Measurements from ENCODE around the gene FN3KRP.
"Not testable (repeated sequence)": the region's sequence is repeated elsewhere in the genome, so short reads cannot be mapped to it uniquely, and the experiment has no call there.

Gene FN3KRP

GRCh38 chr17:82767041-82767754 lies 50.7 kb downstream of the FN3KRP start:
- TF ChIP-seq, protein P1, sequence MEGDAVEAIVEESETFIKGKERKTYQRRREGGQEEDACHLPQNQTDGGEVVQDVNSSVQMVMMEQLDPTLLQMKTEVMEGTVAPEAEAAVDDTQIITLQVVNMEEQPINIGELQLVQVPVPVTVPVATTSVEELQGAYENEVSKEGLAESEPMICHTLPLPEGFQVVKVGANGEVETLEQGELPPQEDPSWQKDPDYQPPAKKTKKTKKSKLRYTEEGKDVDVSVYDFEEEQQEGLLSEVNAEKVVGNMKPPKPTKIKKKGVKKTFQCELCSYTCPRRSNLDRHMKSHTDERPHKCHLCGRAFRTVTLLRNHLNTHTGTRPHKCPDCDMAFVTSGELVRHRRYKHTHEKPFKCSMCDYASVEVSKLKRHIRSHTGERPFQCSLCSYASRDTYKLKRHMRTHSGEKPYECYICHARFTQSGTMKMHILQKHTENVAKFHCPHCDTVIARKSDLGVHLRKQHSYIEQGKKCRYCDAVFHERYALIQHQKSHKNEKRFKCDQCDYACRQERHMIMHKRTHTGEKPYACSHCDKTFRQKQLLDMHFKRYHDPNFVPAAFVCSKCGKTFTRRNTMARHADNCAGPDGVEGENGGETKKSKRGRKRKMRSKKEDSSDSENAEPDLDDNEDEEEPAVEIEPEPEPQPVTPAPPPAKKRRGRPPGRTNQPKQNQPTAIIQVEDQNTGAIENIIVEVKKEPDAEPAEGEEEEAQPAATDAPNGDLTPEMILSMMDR (IDR thresholded peaks at IDR 0.05; ENCODE audit: borderline replicate concordance, insufficient read depth, low read depth, low read length): peak; percentile 40; the same call in 1 of the 2 replicates

DNA sequence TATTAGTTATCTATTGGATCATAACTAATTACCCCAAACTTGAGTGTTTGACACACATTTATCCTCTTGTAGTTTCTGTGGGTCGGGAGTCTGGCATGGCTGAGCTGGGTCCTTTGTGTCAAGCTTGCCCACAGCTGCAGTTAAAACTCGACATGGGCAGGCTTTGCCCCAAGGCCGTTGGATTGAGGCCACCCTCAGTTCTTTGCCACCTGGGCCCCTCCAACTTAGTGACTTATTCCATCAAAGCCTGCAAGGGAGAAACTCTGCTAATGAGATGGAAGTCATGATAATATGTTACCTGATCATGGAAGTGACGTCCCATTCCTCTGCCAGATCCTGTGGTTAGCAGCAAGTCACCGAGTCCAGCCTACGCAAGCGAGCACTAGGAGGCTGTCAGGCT lies 52.5 kb downstream of the FN3KRP start:
- TF ChIP-seq, protein P1 (IDR thresholded peaks at IDR 0.05; ENCODE audit: borderline replicate concordance, insufficient read depth, low read depth, low read length): no peak
- no peak overlapping the region for H3K4me3 ChIP-seq (ENCODE audit: low read depth, low read length)

More at GRCh38 chr17:82767041-82767754, 50.7 kb downstream of the FN3KRP start:
- H3K4me3 ChIP-seq (ENCODE audit: low read depth, low read length): no peak overlapping the region

GRCh38 chr17:82772026-82772425 lies 55.5 kb downstream of the FN3KRP start:
- no peak overlapping the region for H3K4me3 ChIP-seq (ENCODE audit: low read depth, low read length)
- TF ChIP-seq, protein P1 (IDR thresholded peaks at IDR 0.05; ENCODE audit: borderline replicate concordance, insufficient read depth, low read depth, low read length): no peak

- H3K4me3 ChIP-seq (ENCODE audit: low read depth, low read length): not testable (repeated sequence)
These were observed 58.0 kb downstream of the FN3KRP start for GRCh38 chr17:82774456-82774855.

- no peak overlapping the region for H3K4me3 ChIP-seq (ENCODE audit: low read depth, low read length)
- TF ChIP-seq, protein P1 (IDR thresholded peaks at IDR 0.05; ENCODE audit: borderline replicate concordance, insufficient read depth, low read depth, low read length): peak; percentile 67
These were observed 58.7 kb downstream of the FN3KRP start for GRCh38 chr17:82775001-82775823.

DNA sequence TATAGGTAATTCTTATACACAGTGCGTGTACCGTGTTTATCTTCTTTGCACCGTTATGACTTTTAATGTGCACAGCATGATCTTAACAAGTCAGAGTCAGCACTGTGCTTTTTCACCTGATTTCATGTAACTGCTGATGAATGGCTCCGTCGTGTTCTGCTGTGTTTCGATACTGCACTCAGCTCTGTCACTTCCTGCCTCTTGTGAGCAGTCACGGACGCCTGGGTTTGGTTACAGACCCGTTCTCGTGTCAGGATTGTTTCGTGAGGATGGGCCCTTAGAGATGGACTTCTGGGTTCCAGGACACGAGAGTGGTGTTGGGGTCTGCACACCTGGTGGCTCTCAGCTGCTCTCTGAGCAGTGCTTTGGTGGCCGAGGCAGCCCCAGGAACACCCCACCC lies 59.9 kb downstream of the FN3KRP start:
- TF ChIP-seq, protein P1 (IDR thresholded peaks at IDR 0.05; ENCODE audit: borderline replicate concordance, insufficient read depth, low read depth, low read length): no peak
- no peak overlapping the region for H3K4me3 ChIP-seq (ENCODE audit: low read depth, low read length)
